GM12891 (cell line): Measurements from ENCODE around the gene CELF3.

Experiments
- POLR2AphosphoS5 ChIP-seq: IDR thresholded peaks from 2 replicates; pipeline ENCODE4 v1.6.1; 2011; ENCODE audit warnings: low read depth, low read length, control low read depth
- TAF1 ChIP-seq: IDR thresholded peaks from 2 replicates; pipeline ENCODE4 v1.6.1; 2011; ENCODE audit warnings: low read depth, low read length, control low read depth

GRCh38 chr1:151703813-151704212 lies 12.8 kb downstream of the CELF3 start:
- no peak for TF ChIP-seq TAF1
- no peak for TF ChIP-seq POLR2AphosphoS5
